ENCODE data around the gene FAM20C.

FAM20C gene

GRCh38 chr7:191981-192649, at the start of gene FAM20C:
Gene FAM20C, plus strand, starts transcription at chr7:192571. Its CDS starts 629 bp downstream, at chr7:193200.
- Histone ChIP-seq H3K27me3 (ENCODE audit: control insufficient read depth, insufficient read depth, low read length) (peaks cover 29% of the 10 kb centered on the region), H3K36me3 (ENCODE audit: control insufficient read depth, insufficient read depth, low read length) (peaks cover 15% of the 10 kb centered on the region), H3K9me3 (ENCODE audit: control insufficient read depth, low read length) (no peaks in the 10 kb centered on the region), H3K4me3 (ENCODE audit: low read length) (no peak within 1 kb of the TSS), H3K4me1 (ENCODE audit: control insufficient read depth, insufficient read depth, low read length) (peaks cover 36% of the 10 kb centered on the region), H3K9ac (ENCODE audit: low read length) (peak within 1 kb of the TSS; percentile 59)

- H3K27me3 ChIP-seq (ENCODE audit: control insufficient read depth, insufficient read depth, low read length), result peaks cover 5% of the 10 kb centered on the region
- peaks cover 31% of the 10 kb centered on the region for H3K4me1 ChIP-seq (ENCODE audit: control insufficient read depth, insufficient read depth, low read length)
- peak overlapping the region; percentile 20 for H3K9ac ChIP-seq (ENCODE audit: low read length)
- H3K36me3 ChIP-seq (ENCODE audit: control insufficient read depth, insufficient read depth, low read length), result no peaks in the 10 kb centered on the region
- no peaks in the 10 kb centered on the region for H3K9me3 ChIP-seq (ENCODE audit: control insufficient read depth, low read length)
- no peak overlapping the region for H3K4me3 ChIP-seq (ENCODE audit: low read length)
Observed at GRCh38 chr7:143145-143751, 49.1 kb upstream of the FAM20C start.

- Histone ChIP-seq H3K9me3 (ENCODE audit: control insufficient read depth, low read length) (no peaks in the 10 kb centered on the region), H3K4me3 (ENCODE audit: low read length) (no peak overlapping the region), H3K4me1 (ENCODE audit: control insufficient read depth, insufficient read depth, low read length) (peaks cover 31% of the 10 kb centered on the region), H3K27me3 (ENCODE audit: control insufficient read depth, insufficient read depth, low read length) (peaks cover 5% of the 10 kb centered on the region), H3K36me3 (ENCODE audit: control insufficient read depth, insufficient read depth, low read length) (no peaks in the 10 kb centered on the region), H3K9ac (ENCODE audit: low read length) (peak overlapping the region; percentile 20)
Observed at GRCh38 chr7:143811-144453, 48.4 kb upstream of the FAM20C start.

- Histone ChIP-seq H3K9me3 (ENCODE audit: control insufficient read depth, low read length) (no peaks in the 10 kb centered on the region), H3K4me1 (ENCODE audit: control insufficient read depth, insufficient read depth, low read length) (peaks cover 31% of the 10 kb centered on the region), H3K9ac (ENCODE audit: low read length) (no peak overlapping the region), H3K36me3 (ENCODE audit: control insufficient read depth, insufficient read depth, low read length) (no peaks in the 10 kb centered on the region), H3K27me3 (ENCODE audit: control insufficient read depth, insufficient read depth, low read length) (peaks cover 3% of the 10 kb centered on the region), H3K4me3 (ENCODE audit: low read length) (no peak overlapping the region)
Observed at GRCh38 chr7:144454-144826, 47.9 kb upstream of the FAM20C start.

- Histone ChIP-seq H3K27me3 (ENCODE audit: control insufficient read depth, insufficient read depth, low read length) (no peaks in the 10 kb centered on the region), H3K9ac (ENCODE audit: low read length) (no peak overlapping the region), H3K9me3 (ENCODE audit: control insufficient read depth, low read length) (no peaks in the 10 kb centered on the region), H3K4me3 (ENCODE audit: low read length) (no peak overlapping the region), H3K36me3 (ENCODE audit: control insufficient read depth, insufficient read depth, low read length) (no peaks in the 10 kb centered on the region), H3K4me1 (ENCODE audit: control insufficient read depth, insufficient read depth, low read length) (peaks cover 44% of the 10 kb centered on the region)
Observed at GRCh38 chr7:145863-146262, 46.5 kb upstream of the FAM20C start.

- Histone ChIP-seq H3K36me3 (ENCODE audit: control insufficient read depth, insufficient read depth, low read length) (no peaks in the 10 kb centered on the region), H3K27me3 (ENCODE audit: control insufficient read depth, insufficient read depth, low read length) (no peaks in the 10 kb centered on the region), H3K9me3 (ENCODE audit: control insufficient read depth, low read length) (no peaks in the 10 kb centered on the region), H3K4me1 (ENCODE audit: control insufficient read depth, insufficient read depth, low read length) (peaks cover 17% of the 10 kb centered on the region), H3K4me3 (ENCODE audit: low read length) (no peak overlapping the region), H3K9ac (ENCODE audit: low read length) (peak overlapping the region; percentile 89)
Observed at GRCh38 chr7:148543-148931, 43.8 kb upstream of the FAM20C start.

GRCh38 chr7:148932-149790, 43.2 kb upstream of the FAM20C start:
- Histone ChIP-seq H3K9me3 (ENCODE audit: control insufficient read depth, low read length) (no peaks in the 10 kb centered on the region), H3K4me1 (ENCODE audit: control insufficient read depth, insufficient read depth, low read length) (peaks cover 12% of the 10 kb centered on the region), H3K9ac (ENCODE audit: low read length) (peak overlapping the region; percentile 89), H3K36me3 (ENCODE audit: control insufficient read depth, insufficient read depth, low read length) (no peaks in the 10 kb centered on the region), H3K27me3 (ENCODE audit: control insufficient read depth, insufficient read depth, low read length) (no peaks in the 10 kb centered on the region), H3K4me3 (ENCODE audit: low read length) (peak overlapping the region; percentile 74)

- Histone ChIP-seq H3K4me3 (ENCODE audit: low read length) (peak overlapping the region; percentile 74), H3K9ac (ENCODE audit: low read length) (peak overlapping the region; percentile 89), H3K4me1 (ENCODE audit: control insufficient read depth, insufficient read depth, low read length) (peaks cover 12% of the 10 kb centered on the region), H3K9me3 (ENCODE audit: control insufficient read depth, low read length) (no peaks in the 10 kb centered on the region), H3K27me3 (ENCODE audit: control insufficient read depth, insufficient read depth, low read length) (no peaks in the 10 kb centered on the region), H3K36me3 (ENCODE audit: control insufficient read depth, insufficient read depth, low read length) (no peaks in the 10 kb centered on the region)
Observed at GRCh38 chr7:149791-150636, 42.4 kb upstream of the FAM20C start.

GRCh38 chr7:150811-151221, 41.6 kb upstream of the FAM20C start:
- H3K4me3 ChIP-seq (ENCODE audit: low read length), result no peak overlapping the region

GRCh38 chr7:151346-152050, 40.9 kb upstream of the FAM20C start:
- H3K4me3 ChIP-seq (ENCODE audit: low read length), result no peak overlapping the region
- H3K9me3 ChIP-seq (ENCODE audit: control insufficient read depth, low read length), result no peaks in the 10 kb centered on the region
- H3K36me3 ChIP-seq (ENCODE audit: control insufficient read depth, insufficient read depth, low read length), result no peaks in the 10 kb centered on the region
- peaks cover 12% of the 10 kb centered on the region for H3K4me1 ChIP-seq (ENCODE audit: control insufficient read depth, insufficient read depth, low read length)
- no peak overlapping the region for H3K9ac ChIP-seq (ENCODE audit: low read length)
- H3K27me3 ChIP-seq (ENCODE audit: control insufficient read depth, insufficient read depth, low read length), result no peaks in the 10 kb centered on the region

More at GRCh38 chr7:150811-151221, 41.6 kb upstream of the FAM20C start:
- Histone ChIP-seq H3K27me3 (ENCODE audit: control insufficient read depth, insufficient read depth, low read length) (no peaks in the 10 kb centered on the region), H3K4me1 (ENCODE audit: control insufficient read depth, insufficient read depth, low read length) (peaks cover 12% of the 10 kb centered on the region), H3K36me3 (ENCODE audit: control insufficient read depth, insufficient read depth, low read length) (no peaks in the 10 kb centered on the region), H3K9me3 (ENCODE audit: control insufficient read depth, low read length) (no peaks in the 10 kb centered on the region), H3K9ac (ENCODE audit: low read length) (peak overlapping the region; percentile 89)

Data from mucosa of stomach (tissue), 1 donor.